ENCODE data around the gene UNC5A. TPM values are rescaled to one million over a fixed set of nuclear protein-coding genes. Genes with fewer than 3 reads are reported as not detected.
A peak's percentile ranks its signal among the peaks of the same experiment; 100 is the strongest.

Gene UNC5A
- total and polyA plus RNA-seq, 9 of the 15 experiments (the other 6 are each of a cell fraction or from before 2014, with no cell fraction given): not detected

- Histone ChIP-seq H3K9ac (ENCODE audit: insufficient read depth in 1 of 2, low read depth in 2 of 2, low read length in 2 of 2) (no peak overlapping the region), H3K79me2 (ENCODE audit: control insufficient read depth, insufficient read depth, low read length) (no peaks in the 10 kb centered on the region), H4K20me1 (replicated peaks; ENCODE audit: control insufficient read depth, insufficient read depth, low read length) (peaks cover 14% of the 10 kb centered on the region; the same call in 1 of the 2 replicates), H3K4me1 (replicated peaks in 1 of 2; ENCODE audit: control insufficient read depth in 2 of 2, insufficient read depth in 2 of 2, low read length in 2 of 2) (peaks cover 0 to 48% of the 10 kb centered on the region in 2 experiments; a peak in 2 of 5 replicates), H3K9me3 (replicated peaks; ENCODE audit: control insufficient read depth, insufficient read depth, low read depth, low read length) (no peaks in the 10 kb centered on the region), H3K27me3 (ENCODE audit: control insufficient read depth in 2 of 2, insufficient read depth in 2 of 2, low read length in 2 of 2) (peaks cover 54 to 71% of the 10 kb centered on the region in 2 experiments), H3K4me3 (no peak overlapping the region), H3K9me1 (ENCODE audit: control insufficient read depth, insufficient read depth, low read length) (peaks cover 4% of the 10 kb centered on the region), H3K4me2 (ENCODE audit: insufficient read depth, low read length) (no peak overlapping the region), H3K27ac (ENCODE audit: extremely low read depth, low read depth, low read length) (no peak overlapping the region), H2AFZ (ENCODE audit: low read depth, low read length) (no peak overlapping the region), H3K36me3 (ENCODE audit: control insufficient read depth, insufficient read depth, low read length) (no peaks in the 10 kb centered on the region)
- intact Hi-C loops (cut with micrococcal nuclease) (no loop called here), in situ Hi-C loops (cut with MboI) (no loop called here)
- TF ChIP-seq ZNF311 (CRISPR knock-in tag; IDR thresholded peaks at IDR 0.05): no peak
- TF ChIP-seq E2F1 (CRISPR knock-in tag; IDR thresholded peaks at IDR 0.05): no peak
- no peak for TF ChIP-seq ZNF318 (IDR thresholded peaks at IDR 0.05; ENCODE audit: borderline replicate concordance in 1 of 2, low read depth in 1 of 2)
- TF ChIP-seq ATF2 (CRISPR knock-in tag; IDR thresholded peaks at IDR 0.05): no peak
- CTCF ChIA-PET (ENCODE audit: low intra/inter-chr PET ratio): no interaction called here
- ATAC-seq (0 out of 3 replicates have a peak, but pooled peaks have one; percentile 10), DNase-seq (ENCODE audit: extremely low read depth in 1 of 4, low spot score in 3 of 4) (peak in 2 of 4 experiments; percentile 17 to 40), FAIRE-seq (no peak)
- WGBS (ENCODE audit: insufficient coverage, low coverage, missing lambda C conversion rate): 2% methylated on average over 15 of the region's 17 CpGs
- no TSS peak for BruUV-seq (replicated peaks)
- POLR2A ChIA-PET: interaction anchor here (0.5 to 1.0 kb wide), 4 partner anchors 11 to 427 kb away, joined by 3 to 4 read pairs (median 3); partner anchors contain the start of gene FAF2
Observed at GRCh38 chr5:176875014-176875550, 64.7 kb downstream of the UNC5A start.
